Loucy (cell line): ENCODE results near the gene RHEB.

Experiments used
- H2AFZ ChIP-seq: fragments of 200-600 bp; sonication (generic); 2 replicates; pipeline ENCODE4 v1.6.0; 2016; ENCODE audit warnings: antibody characterized with exemption, mild to moderate bottlenecking, low read length, moderate library complexity
- H3F3A ChIP-seq: fragments of 200-600 bp; 2 replicates; pipeline ENCODE4 v1.6.0; 2016; ENCODE audit warnings: antibody characterized with exemption, low read depth, mild to moderate bottlenecking
- H3K27me3 ChIP-seq: fragments of 200-600 bp; sonication (generic); 2 replicates; pipeline ENCODE4 v1.6.1; 2014; ENCODE audit warnings: low read length, mild to moderate bottlenecking; ENCODE audit not compliant: insufficient read depth, poor library complexity, severe bottlenecking
- H3K36me3 ChIP-seq: fragments of 200-600 bp; sonication (generic); 2 replicates; pipeline ENCODE4 v1.6.1; 2016; ENCODE audit warnings: low read length; ENCODE audit not compliant: insufficient read depth
- H3K4me1 ChIP-seq: fragments of 200-600 bp; sonication (generic); 2 replicates; pipeline ENCODE4 v1.5.1; 2014; ENCODE audit warnings: low read length, mild to moderate bottlenecking; ENCODE audit not compliant: insufficient read depth, poor library complexity, severe bottlenecking
- H3K4me2 ChIP-seq: fragments of 200-600 bp; sonication (generic); 2 replicates; pipeline ENCODE4 v1.6.0; 2014; ENCODE audit warnings: antibody characterized with exemption, low read length, low read depth, mild to moderate bottlenecking; ENCODE audit not compliant: poor library complexity, severe bottlenecking
- H3K4me3 ChIP-seq: fragments of 200-600 bp; sonication (generic); 2 replicates; pipeline ENCODE4 v1.5.1; 2014; ENCODE audit warnings: low read length, mild to moderate bottlenecking, mixed read lengths; ENCODE audit not compliant: poor library complexity, severe bottlenecking
- H3K79me2 ChIP-seq: fragments of 200-600 bp; sonication (generic); 2 replicates; pipeline ENCODE4 v1.6.1; 2014; ENCODE audit warnings: low read length; ENCODE audit not compliant: insufficient read depth
- H3K9ac ChIP-seq: fragments of 200-600 bp; sonication (generic); 2 replicates; pipeline ENCODE4 v1.6.0; 2014; ENCODE audit warnings: mild to moderate bottlenecking, low read depth, low read length, moderate library complexity; ENCODE audit not compliant: poor library complexity, severe bottlenecking
- H3K9me2 ChIP-seq: fragments of 200-600 bp; sonication (generic); replicated peaks from 2 replicates; pipeline ENCODE4 v1.6.1; 2016; ENCODE audit warnings: low read depth, low read length, mixed read lengths
- H3K9me3 ChIP-seq: fragments of 200-600 bp; sonication (generic); 2 replicates; pipeline ENCODE4 v1.6.1; 2014; ENCODE audit warnings: mild to moderate bottlenecking, antibody characterized with exemption, low read length, low read depth; ENCODE audit not compliant: insufficient read depth
- H4K20me1 ChIP-seq: fragments of 200-600 bp; sonication (generic); 2 replicates; pipeline ENCODE4 v1.6.0; 2014; ENCODE audit warnings: antibody characterized with exemption, low read length, mild to moderate bottlenecking; ENCODE audit not compliant: insufficient read depth, poor library complexity, severe bottlenecking
- EZH2phosphoT487 ChIP-seq: fragments of 200-600 bp; IDR thresholded peaks from 2 replicates; pipeline ENCODE4 v1.6.1; 2018; ENCODE audit warnings: antibody characterized with exemption, mild to moderate bottlenecking, moderate library complexity, borderline replicate concordance
- TF ChIP-seq, protein P1 (sequence below): fragments of 200-600 bp; sonication (generic); conservative IDR thresholded peaks from 2 replicates; pipeline ENCODE4 v1.5.1; 2014; ENCODE audit warnings: mild to moderate bottlenecking, antibody characterized with exemption, low read length

The RHEB gene

GRCh38 chr7:151505836-151506468, 13.7 kb downstream of the RHEB start:
- no peak overlapping the region for H3K4me2 ChIP-seq
- no peak overlapping the region for H3K4me3 ChIP-seq
- H2AFZ ChIP-seq = no peak overlapping the region
- H3K36me3 ChIP-seq = no peaks in the 10 kb centered on the region
- peaks cover 10% of the 10 kb centered on the region for H3K4me1 ChIP-seq
- peaks cover 100% of the 10 kb centered on the region for H3K79me2 ChIP-seq
- H3K9ac ChIP-seq = no peak overlapping the region
- peaks cover 98% of the 10 kb centered on the region for H4K20me1 ChIP-seq
- TF ChIP-seq, protein P1, sequence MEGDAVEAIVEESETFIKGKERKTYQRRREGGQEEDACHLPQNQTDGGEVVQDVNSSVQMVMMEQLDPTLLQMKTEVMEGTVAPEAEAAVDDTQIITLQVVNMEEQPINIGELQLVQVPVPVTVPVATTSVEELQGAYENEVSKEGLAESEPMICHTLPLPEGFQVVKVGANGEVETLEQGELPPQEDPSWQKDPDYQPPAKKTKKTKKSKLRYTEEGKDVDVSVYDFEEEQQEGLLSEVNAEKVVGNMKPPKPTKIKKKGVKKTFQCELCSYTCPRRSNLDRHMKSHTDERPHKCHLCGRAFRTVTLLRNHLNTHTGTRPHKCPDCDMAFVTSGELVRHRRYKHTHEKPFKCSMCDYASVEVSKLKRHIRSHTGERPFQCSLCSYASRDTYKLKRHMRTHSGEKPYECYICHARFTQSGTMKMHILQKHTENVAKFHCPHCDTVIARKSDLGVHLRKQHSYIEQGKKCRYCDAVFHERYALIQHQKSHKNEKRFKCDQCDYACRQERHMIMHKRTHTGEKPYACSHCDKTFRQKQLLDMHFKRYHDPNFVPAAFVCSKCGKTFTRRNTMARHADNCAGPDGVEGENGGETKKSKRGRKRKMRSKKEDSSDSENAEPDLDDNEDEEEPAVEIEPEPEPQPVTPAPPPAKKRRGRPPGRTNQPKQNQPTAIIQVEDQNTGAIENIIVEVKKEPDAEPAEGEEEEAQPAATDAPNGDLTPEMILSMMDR = no peak
- TF ChIP-seq EZH2phosphoT487 = no peak
- no peaks in the 10 kb centered on the region for H3F3A ChIP-seq
- no peaks in the 10 kb centered on the region for H3K27me3 ChIP-seq
- H3K9me3 ChIP-seq = no peaks in the 10 kb centered on the region
- no peaks in the 10 kb centered on the region for H3K9me2 ChIP-seq

- Histone ChIP-seq H3K36me3 (no peaks in the 10 kb centered on the region), H3K4me1 (peaks cover 7% of the 10 kb centered on the region), H3K9ac (no peak overlapping the region), H3F3A (no peaks in the 10 kb centered on the region), H2AFZ (no peak overlapping the region), H3K4me3 (no peak overlapping the region), H3K9me2 (no peaks in the 10 kb centered on the region), H3K4me2 (no peak overlapping the region), H4K20me1 (peaks cover 98% of the 10 kb centered on the region), H3K79me2 (peaks cover 100% of the 10 kb centered on the region), H3K9me3 (no peaks in the 10 kb centered on the region), H3K27me3 (no peaks in the 10 kb centered on the region)
- TF ChIP-seq, protein P1 = no peak
- no peak for TF ChIP-seq EZH2phosphoT487
Measured at GRCh38 chr7:151505433-151505832, 14.3 kb downstream of the RHEB start.

DNA sequence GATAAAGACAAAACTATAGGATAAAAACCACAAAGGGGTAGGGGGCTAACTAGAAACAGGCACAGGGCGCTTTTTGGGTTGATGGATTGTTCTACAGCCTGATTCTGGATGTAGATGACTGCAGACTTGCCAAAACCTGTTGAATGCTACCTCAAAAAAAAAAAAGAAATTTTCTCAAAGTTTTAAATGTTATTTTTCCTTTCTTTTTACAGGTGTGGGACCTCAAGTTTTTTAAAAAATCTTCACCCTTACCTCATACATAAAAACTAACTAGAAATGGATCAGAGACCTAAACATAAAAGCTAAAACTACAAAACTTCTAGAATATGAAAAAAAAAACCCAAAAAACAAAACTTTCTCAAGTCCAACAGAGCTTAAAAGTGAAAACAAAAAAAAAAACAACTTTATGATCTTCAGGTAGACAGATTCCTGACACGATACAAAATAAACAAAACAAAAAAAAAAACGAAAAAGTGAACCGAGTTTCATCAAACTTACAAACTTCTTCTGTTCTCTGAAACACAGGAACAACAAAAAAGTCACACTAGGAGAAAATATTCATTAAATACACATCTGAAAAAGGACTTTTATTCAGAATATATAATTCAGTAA, 14.9 kb downstream of the RHEB start:
- H3K9me3 ChIP-seq = no peaks in the 10 kb centered on the region
- peaks cover 100% of the 10 kb centered on the region for H3K79me2 ChIP-seq
- H3K36me3 ChIP-seq = no peaks in the 10 kb centered on the region
- no peaks in the 10 kb centered on the region for H3K9me2 ChIP-seq
- H4K20me1 ChIP-seq = peaks cover 98% of the 10 kb centered on the region
- H3K4me2 ChIP-seq = no peak overlapping the region
- no peaks in the 10 kb centered on the region for H3K27me3 ChIP-seq
- H3K9ac ChIP-seq = no peak overlapping the region
- H2AFZ ChIP-seq = no peak overlapping the region
- H3F3A ChIP-seq = no peaks in the 10 kb centered on the region
- H3K4me3 ChIP-seq = no peak overlapping the region
- H3K4me1 ChIP-seq = peaks cover under 1% of the 10 kb centered on the region
- no peak for TF ChIP-seq EZH2phosphoT487
- TF ChIP-seq, protein P1 = no peak
